ENCODE measurements around the gene METTL26. TPM values are rescaled to one million over a fixed set of nuclear protein-coding genes. Genes with fewer than 3 reads are reported as not detected.

The METTL26 gene
- total and polyA plus RNA-seq, 2 of the 8 experiments (the other 6 are each of a cell fraction or from before 2014, with no cell fraction given) = 100 to 186 TPM

- TF ChIP-seq ASH2L (IDR thresholded peaks at IDR 0.05; ENCODE audit: low read length) = no peak
- no peak for TF ChIP-seq BRCA1 (IDR thresholded peaks at IDR 0.05; ENCODE audit: low read depth, low read length)
- TF ChIP-seq SIRT6 (IDR thresholded peaks at IDR 0.05; ENCODE audit: low read length) = no peak
- TF ChIP-seq SIX5 (IDR thresholded peaks at IDR 0.05; ENCODE audit: low read depth, low read length) = no peak
- TF ChIP-seq CREB1 (IDR thresholded peaks at IDR 0.05) = peak; percentile 88
- no peak for TF ChIP-seq CEBPB (IDR thresholded peaks at IDR 0.05; ENCODE audit: low read depth, low read length)
- TF ChIP-seq TEAD4 (IDR thresholded peaks at IDR 0.05; ENCODE audit: low read depth, low read length) = no peak
- TF ChIP-seq CTBP2 (IDR thresholded peaks at IDR 0.05; ENCODE audit: borderline replicate concordance, insufficient read depth, insufficient read length, low read length) = no peak
- no peak for TF ChIP-seq CBX5 (IDR thresholded peaks at IDR 0.05; ENCODE audit: low read depth, low read length)
- TF ChIP-seq NANOG (IDR thresholded peaks at IDR 0.05; ENCODE audit: insufficient read depth, low read depth, low read length, poor library complexity, severe bottlenecking) = no peak
- TF ChIP-seq EZH2 (IDR thresholded peaks at IDR 0.05; ENCODE audit: low read depth, low read length, severe bottlenecking) = no peak
- no peak for TF ChIP-seq PHF8 (conservative IDR thresholded peaks at IDR 0.05; ENCODE audit: low read depth, low read length)
- no peak for TF ChIP-seq TBP (IDR thresholded peaks at IDR 0.05; ENCODE audit: low read depth, low read length)
- TF ChIP-seq GTF2F1 (IDR thresholded peaks at IDR 0.05; ENCODE audit: borderline replicate concordance, low read depth, low read length) = no peak
- TF ChIP-seq E2F6 (IDR thresholded peaks at IDR 0.05) = no peak
- TF ChIP-seq KDM5A (IDR thresholded peaks at IDR 0.05; ENCODE audit: low read length) = no peak
- TF ChIP-seq SP1 (IDR thresholded peaks at IDR 0.05; ENCODE audit: low read depth, low read length) = peak; percentile 92
- TF ChIP-seq MAX (IDR thresholded peaks at IDR 0.05) = no peak; the same call in 1 of the 2 replicates
- no peak for TF ChIP-seq MAFK (IDR thresholded peaks at IDR 0.05; ENCODE audit: low read depth, low read length)
- TF ChIP-seq SRF (IDR thresholded peaks at IDR 0.05; ENCODE audit: low read depth, low read length) = no peak
- TF ChIP-seq POLR2AphosphoS5 (IDR thresholded peaks at IDR 0.05; ENCODE audit: low read depth, low read length) = peak; percentile 59; the same call in 1 of the 2 replicates
- no peak; a peak in 1 of 3 replicates for TF ChIP-seq POLR2A (IDR thresholded peaks at IDR 0.05; ENCODE audit: control extremely low read depth in 1 of 2, low read depth in 2 of 2, low read length in 2 of 2)
- no peak for TF ChIP-seq EP300 (IDR thresholded peaks at IDR 0.05; ENCODE audit: borderline replicate concordance in 1 of 2, low read depth in 2 of 2, low read length in 2 of 2)
- TF ChIP-seq HDAC2 (IDR thresholded peaks at IDR 0.05; ENCODE audit: borderline replicate concordance in 1 of 2, low read depth in 2 of 2, low read length in 2 of 2) = no peak
- TF ChIP-seq ATF3 (IDR thresholded peaks at IDR 0.05; ENCODE audit: insufficient read depth, low read depth, low read length) = no peak
These were observed 46.4 kb downstream of the METTL26 start, which contains the start of gene RAB40C (continued) for GRCh38 chr16:589658-590187.

All from H1 (cell line).